HG03521 (cell line): ENCODE data around the gene RAB3GAP2.
"Not testable (repeated sequence)": the region's sequence is repeated elsewhere in the genome, so short reads cannot be mapped to it uniquely, and the experiment has no call there.

Experiments
- ATAC-seq: cut with Tn5 transposase; IDR thresholded peaks from one replicate; pipeline ENCODE4 v1.9.1; 2021; ENCODE audit warnings: mild to moderate bottlenecking, moderate library complexity; ENCODE audit not compliant: unreplicated experiment

Gene RAB3GAP2

DNA sequence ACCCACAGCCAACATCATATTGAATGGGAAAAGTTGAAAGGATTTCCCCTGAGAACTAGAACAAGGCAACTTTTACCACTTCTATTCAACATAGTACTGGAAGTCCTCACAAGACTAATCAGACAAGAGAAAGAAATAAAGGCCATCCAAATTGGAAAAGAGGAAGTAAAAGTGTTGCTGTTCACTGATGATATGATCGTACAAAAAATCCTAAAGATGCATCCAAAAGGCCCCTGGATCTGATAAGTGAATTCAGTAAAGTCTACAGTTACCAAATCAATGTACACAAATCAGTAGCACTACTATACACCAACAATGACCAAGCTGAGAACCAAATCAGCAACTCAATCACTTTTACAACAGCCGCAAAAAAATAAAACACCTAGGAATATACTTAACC, 28.3 kb downstream of the RAB3GAP2 start:
- ATAC-seq = no peak

DNA sequence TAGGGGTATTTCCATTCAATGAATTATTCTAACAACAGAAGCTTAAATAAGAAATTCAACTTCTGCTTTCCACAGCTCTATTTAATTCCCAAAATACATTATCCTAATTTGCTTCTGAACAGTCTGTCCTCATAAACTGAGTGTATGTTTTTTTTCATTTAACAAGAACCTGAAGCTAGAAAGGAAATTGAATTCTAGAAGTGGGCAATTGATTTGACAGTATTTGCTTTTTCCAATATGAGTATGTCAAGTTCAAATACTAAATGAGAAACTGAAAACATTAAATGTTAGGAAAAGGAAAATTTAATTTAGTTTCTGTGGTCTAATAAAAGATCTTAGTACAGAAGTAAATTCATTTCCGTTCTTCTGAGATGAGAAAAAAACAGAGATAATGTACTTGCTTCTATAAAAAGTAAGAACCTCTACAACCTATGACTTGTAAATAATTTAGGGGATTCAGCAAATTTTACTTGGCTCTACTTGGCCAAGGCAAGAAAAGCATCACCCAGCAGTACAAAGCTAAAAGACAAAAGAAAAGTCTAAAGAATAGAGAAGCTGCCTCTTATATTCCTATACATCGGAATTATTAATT, 31.1 kb downstream of the RAB3GAP2 start:
- ATAC-seq = no peak

- ATAC-seq = no peak
These were observed 32.3 kb downstream of the RAB3GAP2 start for GRCh38 chr1:220239966-220240365.

DNA sequence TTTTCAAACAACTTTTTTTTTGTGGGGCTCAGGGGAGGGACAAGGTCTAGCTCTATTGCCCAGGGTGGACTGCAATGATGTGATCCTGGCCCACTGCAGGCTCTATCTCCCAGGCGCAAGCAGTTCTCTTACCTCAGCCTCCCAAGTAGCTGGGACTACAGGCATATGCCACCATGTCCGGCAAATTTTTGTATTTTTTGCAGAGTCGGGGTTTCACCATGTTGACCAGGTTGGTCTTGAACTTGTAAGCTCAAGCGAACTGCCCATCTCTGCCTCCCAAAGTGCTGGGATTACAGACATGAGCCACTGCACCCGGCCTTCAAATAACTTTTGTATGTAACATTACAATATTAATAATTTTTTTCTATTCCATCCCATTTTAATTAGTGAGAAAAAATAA, 33.0 kb downstream of the RAB3GAP2 start:
- no peak for ATAC-seq

GRCh38 chr1:220236278-220236677, 36.0 kb downstream of the RAB3GAP2 start:
- ATAC-seq = not testable (repeated sequence)

DNA sequence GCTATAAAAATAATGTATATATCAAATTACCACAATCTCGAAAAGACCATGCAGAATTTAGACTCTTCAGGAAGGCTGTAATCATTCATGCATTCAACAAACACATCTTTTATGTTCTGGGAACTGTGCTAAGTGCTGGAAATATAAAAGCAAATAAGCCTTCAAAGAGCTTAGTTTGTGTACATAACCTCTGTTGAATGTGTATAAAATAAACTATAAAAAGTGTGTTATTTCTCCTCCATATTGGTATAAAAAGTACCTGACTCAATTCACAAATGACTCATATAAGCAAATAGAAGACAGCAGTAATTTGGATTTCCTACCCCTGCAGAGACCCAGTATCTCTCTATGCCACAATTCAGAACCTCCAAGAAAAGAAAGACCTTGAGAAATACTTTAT, 36.8 kb downstream of the RAB3GAP2 start:
- ATAC-seq = no peak

GRCh38 chr1:220233927-220234326, 38.3 kb downstream of the RAB3GAP2 start:
- ATAC-seq = no peak

DNA sequence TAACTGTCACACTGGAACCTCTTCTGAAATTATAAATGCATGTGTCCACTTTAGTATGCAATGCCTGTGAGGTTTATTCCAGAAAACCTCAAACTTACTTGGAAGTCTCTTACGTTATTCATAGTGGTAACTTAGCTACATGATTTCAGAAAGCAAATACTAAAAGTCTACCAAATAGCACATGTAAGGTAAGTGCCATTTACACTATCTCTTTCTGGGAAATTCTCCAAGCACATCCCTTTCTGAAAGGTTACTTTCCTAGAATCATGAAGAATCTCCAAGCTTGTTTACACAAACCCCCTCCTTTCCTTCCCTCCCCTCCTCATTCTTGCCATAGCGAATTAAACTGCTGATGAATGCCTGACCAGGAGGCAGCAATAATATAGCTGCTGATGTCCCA, 42.5 kb downstream of the RAB3GAP2 start:
- no peak for ATAC-seq

GRCh38 chr1:220227393-220227792, 44.9 kb downstream of the RAB3GAP2 start:
- no peak for ATAC-seq

DNA sequence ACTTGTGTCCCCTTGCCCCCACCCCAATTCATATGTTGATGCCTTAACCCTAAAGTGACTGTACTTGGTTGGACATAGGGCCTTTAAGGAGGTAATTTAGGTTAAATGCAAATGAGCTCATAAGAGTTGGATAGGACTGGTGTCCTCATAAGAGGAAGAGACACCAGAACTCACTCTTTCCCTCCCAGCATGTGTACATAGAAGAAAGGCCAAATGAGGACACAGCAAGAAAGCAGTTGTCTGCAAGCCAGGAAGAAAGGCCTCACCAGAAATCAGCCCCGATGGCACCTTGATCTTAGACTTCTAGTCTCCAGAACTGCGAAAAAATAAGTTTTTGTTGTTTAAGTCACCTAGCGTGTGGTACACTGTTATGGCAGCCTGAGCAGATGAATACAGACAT, 45.5 kb downstream of the RAB3GAP2 start:
- no peak for ATAC-seq

DNA sequence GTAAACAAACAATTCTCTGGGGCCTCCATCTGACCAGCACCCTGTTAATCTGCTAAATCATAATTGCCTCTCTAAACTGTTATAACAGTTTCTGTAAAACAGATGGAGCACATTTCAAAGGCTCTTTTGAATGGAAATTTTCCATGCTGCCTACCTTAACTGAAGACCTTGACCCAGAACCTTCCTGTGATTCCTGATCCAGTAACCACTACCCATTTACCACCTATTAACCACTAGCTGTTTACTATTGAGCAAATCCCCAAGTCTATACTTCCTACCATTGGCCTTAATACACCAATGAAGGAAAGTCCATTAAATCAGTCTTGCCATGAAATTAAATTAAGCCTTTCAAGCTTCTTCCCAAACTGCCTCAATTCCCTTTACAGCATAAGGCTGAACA, 46.3 kb downstream of the RAB3GAP2 start:
- ATAC-seq = no peak

DNA sequence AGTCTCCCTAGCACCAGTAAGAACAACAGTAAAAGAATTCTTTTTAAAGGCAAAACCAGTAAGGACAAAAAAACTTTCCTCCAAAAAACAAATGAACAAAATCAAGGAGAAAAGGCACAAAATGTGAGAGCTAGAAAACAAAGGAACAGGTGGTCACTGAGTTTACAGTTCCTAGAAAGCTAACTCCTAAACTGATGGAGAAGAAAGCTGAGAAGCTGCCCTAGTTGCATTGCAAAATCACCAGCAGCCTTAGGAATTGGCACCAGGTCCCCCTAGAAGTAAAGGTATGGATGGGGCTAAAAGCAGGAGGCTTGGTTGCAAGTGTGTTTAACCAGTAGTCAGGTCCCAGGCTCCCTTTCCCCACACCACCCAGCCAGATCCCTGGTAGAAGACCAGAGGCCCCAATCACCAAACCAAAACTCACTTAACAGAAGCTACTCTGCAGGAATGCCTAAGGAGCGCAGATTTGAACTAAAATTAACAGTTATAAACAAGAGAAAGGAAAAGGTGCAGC, 47.6 kb downstream of the RAB3GAP2 start:
- no peak for ATAC-seq

DNA sequence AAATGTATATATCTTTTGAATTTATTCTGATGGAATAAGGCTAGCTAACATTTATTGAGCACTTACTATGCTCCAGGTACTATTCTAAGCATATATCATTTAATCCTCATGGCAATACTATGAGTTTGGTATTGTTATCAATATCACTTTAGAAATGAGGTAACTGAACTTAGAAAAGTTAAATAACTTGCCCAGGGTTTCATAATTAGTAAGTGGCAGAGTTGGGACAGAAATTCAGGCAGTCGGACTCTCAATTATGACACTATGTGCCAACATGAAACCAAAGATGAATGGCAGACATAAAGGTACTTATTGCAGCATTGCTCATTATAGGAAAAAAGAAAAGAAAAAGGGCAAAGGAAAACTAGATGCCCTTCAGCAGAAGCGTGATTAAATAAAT, 48.2 kb downstream of the RAB3GAP2 start:
- ATAC-seq = no peak

DNA sequence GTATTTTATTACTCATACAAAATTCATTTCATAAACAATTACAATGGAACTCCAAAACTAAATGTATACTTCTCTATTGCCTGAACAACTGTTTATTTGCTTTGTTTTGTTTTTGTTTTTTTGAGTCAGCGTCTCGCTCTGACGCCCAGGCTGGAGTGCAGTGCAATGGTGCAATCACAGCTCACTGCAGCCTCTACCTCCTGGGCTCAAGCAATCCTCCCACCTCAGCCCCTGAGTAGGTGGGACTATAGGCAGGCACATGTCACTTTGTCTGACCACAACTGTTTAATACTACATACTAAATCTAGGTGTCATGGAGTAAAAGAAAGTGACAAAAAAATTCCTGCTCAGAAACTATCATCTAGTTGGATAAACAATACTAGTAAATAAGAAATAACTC, 49.3 kb downstream of the RAB3GAP2 start:
- no peak for ATAC-seq

DNA sequence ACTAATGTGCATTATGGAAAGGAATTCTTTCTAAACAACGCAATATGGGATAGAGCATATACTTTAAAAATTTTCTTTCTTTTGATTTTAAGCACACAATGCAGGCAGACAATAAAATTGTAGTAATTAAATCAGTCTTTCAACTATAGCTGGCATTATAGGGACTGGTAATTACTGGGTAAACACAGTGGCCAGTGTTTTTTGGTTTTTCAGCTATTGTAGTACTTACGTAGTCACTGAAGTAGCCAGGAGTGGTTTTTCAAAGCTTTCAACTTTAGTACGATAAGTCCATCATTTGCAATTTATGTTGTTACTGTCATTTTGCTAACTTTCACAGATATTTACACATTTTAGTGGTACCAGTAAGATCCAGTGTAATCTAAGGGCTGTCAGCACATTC, 50.6 kb downstream of the RAB3GAP2 start:
- no peak for ATAC-seq

GRCh38 chr1:220221269-220221668, 51.0 kb downstream of the RAB3GAP2 start:
- no peak for ATAC-seq

DNA sequence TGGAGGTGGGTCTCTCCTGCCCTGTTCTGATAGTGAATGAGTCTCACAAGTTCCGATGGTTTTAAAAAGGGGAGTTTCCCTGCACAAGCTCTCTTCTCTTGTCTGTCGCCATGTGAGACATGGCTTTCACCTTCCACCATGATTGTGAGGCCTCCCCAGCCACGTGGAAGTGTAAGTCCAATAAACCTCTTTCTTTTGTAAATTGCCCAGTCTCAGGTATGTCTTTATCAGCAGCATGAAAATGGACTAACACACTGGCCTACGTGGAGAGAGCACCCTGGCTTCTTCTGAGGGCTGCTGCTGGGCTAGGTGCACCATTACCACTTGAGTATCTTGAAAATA, 51.6 kb downstream of the RAB3GAP2 start:
- peak; percentile 12 for ATAC-seq

DNA sequence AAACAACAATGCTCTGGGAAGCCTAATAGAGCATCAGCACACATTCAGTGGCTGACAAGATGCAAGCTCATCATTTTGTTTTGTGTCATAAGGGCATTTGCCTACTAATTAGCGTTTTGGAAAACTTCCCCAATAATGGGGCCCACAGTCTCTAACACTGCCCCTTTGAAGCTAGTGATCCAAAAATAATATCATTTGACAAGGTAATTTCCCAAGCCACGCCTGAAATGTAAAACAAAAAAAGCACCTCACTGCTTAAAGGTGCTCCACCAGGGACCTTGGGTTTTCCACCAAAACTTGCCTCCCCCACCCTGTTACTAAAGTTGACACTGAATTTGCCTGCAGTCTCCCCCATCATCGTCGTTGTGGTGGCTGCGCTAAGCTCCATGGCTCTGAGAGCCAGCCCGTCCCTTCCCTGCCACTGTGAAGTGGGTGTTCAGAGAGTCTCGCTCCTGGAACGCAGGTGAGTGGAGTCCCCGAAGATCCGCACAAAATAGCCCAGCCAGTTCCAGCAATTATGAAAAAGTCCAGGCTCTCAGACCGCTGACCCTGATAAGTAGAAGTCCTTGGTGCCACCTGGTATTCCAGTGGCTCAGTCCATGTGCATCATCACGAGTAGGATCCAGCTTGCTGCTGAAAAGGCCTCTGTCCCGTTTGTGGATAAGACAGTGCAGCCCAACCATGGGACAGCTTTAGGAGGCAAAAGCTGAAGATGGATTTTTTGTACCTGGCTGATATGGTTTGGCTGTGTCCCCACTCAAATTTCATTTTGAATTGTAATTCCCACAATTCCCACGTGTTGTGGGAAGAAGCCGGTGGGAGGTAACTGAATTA, 52.2 kb downstream of the RAB3GAP2 start:
- peak; percentile 26 for ATAC-seq

- no peak for ATAC-seq
These were observed 53.2 kb downstream of the RAB3GAP2 start for GRCh38 chr1:220219136-220219442.

DNA sequence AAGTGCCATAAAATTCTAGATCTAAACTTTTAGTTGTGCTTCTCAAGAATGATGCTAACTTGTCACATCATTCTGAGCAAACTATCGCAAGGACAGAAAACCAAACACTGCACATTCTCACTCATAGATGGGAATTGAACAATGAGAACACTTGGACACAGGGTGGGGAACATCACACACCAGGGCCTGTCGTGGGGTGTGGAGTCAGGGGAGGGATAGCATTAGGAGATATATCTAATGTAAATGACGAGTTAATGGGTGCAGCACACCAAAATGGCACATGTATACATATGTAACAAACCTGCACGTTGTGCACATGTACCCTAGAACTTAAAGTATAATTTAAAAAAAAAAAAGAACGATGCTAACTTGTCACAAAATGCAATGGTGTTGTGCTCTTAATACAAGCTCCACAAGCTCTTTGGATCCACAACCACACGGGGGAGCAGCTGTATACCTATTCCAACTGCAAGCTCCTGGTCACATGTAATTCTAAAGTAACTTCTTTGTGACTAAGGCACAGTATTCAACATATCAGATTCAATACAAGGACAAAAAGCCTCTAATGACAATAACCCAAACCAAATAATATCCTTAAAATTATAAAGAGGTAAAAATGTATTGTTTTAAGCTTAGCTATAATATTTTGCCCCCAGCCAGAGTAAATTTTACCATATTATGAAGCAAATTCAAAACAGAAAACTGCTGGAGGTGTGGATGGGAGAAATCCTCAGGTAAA, 53.7 kb downstream of the RAB3GAP2 start:
- ATAC-seq = peak; percentile 44

DNA sequence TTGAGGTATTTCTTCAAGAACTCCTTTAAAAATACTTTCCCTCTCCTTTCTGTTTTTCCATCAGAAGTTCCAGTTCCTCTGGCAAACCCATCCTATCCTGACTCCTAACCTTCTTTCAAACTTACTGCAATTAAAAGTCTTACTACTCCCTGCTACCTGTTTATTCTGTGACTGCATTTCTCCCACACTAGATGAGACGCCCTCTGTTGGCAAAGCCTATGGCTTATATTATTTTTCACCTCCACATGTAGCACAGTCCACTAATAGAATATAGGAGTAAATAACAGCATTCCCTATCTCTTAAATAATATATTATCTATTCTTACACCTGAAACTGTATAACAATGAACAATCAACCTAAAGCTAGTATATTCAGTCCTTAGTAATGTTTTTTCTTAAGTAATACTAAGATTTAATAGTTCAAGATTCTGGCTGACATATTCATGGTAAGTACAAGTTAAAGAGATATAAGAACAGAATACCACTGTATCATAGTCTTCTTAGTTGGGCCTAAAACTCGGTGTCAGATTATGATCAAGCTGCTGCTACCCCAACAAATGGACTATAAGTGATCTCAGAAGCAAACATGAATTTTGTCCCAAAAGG, 54.8 kb downstream of the RAB3GAP2 start:
- ATAC-seq = no peak
